ENCODE data around the gene CLSTN2. TPM values are rescaled to one million over a fixed set of nuclear protein-coding genes. Genes with fewer than 3 reads are reported as not detected.

Gene CLSTN2
- total and polyA plus RNA-seq, 2 experiments from 2014 or later, result 23.0 to 27.0 TPM

DNA sequence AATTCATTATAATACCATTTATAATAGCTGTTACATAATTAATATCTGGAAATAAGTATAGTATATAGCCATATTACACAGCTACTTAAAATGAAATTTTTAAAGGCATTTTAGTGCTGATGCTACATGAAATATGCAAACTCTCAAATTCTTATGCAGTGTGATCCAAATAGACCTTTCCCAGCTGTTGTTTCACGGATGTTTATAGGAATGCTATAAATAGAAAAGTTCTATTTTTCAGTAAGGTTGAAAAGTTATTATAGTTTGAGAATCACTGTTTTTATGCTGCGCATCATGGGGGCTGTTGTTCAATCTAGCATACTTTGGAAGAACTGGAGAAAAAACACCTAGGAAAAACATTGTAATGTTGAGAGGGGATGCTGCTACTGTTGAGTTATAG is 595.1 kb downstream of the CLSTN2 start:
- no peak overlapping the region for H2AFZ ChIP-seq
- no peak for TF ChIP-seq EZH2phosphoT487 (IDR thresholded peaks at IDR 0.05; ENCODE audit: low read depth, severe bottlenecking, unreplicated experiment)
- TF ChIP-seq, protein P1, sequence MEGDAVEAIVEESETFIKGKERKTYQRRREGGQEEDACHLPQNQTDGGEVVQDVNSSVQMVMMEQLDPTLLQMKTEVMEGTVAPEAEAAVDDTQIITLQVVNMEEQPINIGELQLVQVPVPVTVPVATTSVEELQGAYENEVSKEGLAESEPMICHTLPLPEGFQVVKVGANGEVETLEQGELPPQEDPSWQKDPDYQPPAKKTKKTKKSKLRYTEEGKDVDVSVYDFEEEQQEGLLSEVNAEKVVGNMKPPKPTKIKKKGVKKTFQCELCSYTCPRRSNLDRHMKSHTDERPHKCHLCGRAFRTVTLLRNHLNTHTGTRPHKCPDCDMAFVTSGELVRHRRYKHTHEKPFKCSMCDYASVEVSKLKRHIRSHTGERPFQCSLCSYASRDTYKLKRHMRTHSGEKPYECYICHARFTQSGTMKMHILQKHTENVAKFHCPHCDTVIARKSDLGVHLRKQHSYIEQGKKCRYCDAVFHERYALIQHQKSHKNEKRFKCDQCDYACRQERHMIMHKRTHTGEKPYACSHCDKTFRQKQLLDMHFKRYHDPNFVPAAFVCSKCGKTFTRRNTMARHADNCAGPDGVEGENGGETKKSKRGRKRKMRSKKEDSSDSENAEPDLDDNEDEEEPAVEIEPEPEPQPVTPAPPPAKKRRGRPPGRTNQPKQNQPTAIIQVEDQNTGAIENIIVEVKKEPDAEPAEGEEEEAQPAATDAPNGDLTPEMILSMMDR (IDR thresholded peaks at IDR 0.05; ENCODE audit: poor library complexity), result no peak
- TF ChIP-seq EZH2 (IDR thresholded peaks at IDR 0.05; ENCODE audit: borderline replicate concordance), result no peak
- no peak overlapping the region for H3K27ac ChIP-seq
- no peaks in the 10 kb centered on the region for H3K27me3 ChIP-seq
- no peak overlapping the region for H3K4me3 ChIP-seq
- no peaks in the 10 kb centered on the region for H3K9me3 ChIP-seq (ENCODE audit: low read depth)
- no peak overlapping the region for H3K4me2 ChIP-seq
- no peaks in the 10 kb centered on the region for H3K79me2 ChIP-seq
- WGBS (ENCODE audit: low lambda C conversion rate, missing lambda C conversion rate), result 88% methylated on average over 2 of the region's 2 CpGs
- no peaks in the 10 kb centered on the region for H4K20me1 ChIP-seq (ENCODE audit: insufficient read depth, poor library complexity, severe bottlenecking)
- no peaks in the 10 kb centered on the region for H3K9me2 ChIP-seq (replicated peaks; ENCODE audit: insufficient read depth)
- H3K4me1 ChIP-seq (ENCODE audit: insufficient read depth), result no peaks in the 10 kb centered on the region
- no peak for DNase-seq (ENCODE audit: low spot score)
- H3K36me3 ChIP-seq (replicated peaks; ENCODE audit: insufficient read depth, low read depth), result no peaks in the 10 kb centered on the region

GRCh38 chr3:140530603-140531002 is 595.6 kb downstream of the CLSTN2 start:
- H3K79me2 ChIP-seq, result no peaks in the 10 kb centered on the region
- H4K20me1 ChIP-seq (ENCODE audit: insufficient read depth, poor library complexity, severe bottlenecking), result no peaks in the 10 kb centered on the region
- no peak overlapping the region for H2AFZ ChIP-seq
- no peaks in the 10 kb centered on the region for H3K4me1 ChIP-seq (ENCODE audit: insufficient read depth)
- H3K4me3 ChIP-seq, result no peak overlapping the region
- no peak for DNase-seq (ENCODE audit: low spot score)
- H3K36me3 ChIP-seq (replicated peaks; ENCODE audit: insufficient read depth, low read depth), result no peaks in the 10 kb centered on the region
- H3K9me3 ChIP-seq (ENCODE audit: low read depth), result no peaks in the 10 kb centered on the region
- H3K4me2 ChIP-seq, result no peak overlapping the region
- no peak for TF ChIP-seq EZH2 (IDR thresholded peaks at IDR 0.05; ENCODE audit: borderline replicate concordance)
- H3K27me3 ChIP-seq, result no peaks in the 10 kb centered on the region
- no peak overlapping the region for H3K27ac ChIP-seq
- H3K9me2 ChIP-seq (replicated peaks; ENCODE audit: insufficient read depth), result no peaks in the 10 kb centered on the region
- WGBS (ENCODE audit: low lambda C conversion rate, missing lambda C conversion rate), result 95% methylated on average over 3 of the region's 3 CpGs

GRCh38 chr3:140532793-140533330 is 597.9 kb downstream of the CLSTN2 start:
- Histone ChIP-seq H2AFZ (no peak overlapping the region), H3K9me2 (replicated peaks; ENCODE audit: insufficient read depth) (no peaks in the 10 kb centered on the region), H3K4me3 (no peak overlapping the region), H4K20me1 (ENCODE audit: insufficient read depth, poor library complexity, severe bottlenecking) (no peaks in the 10 kb centered on the region), H3K4me2 (no peak overlapping the region), H3K79me2 (no peaks in the 10 kb centered on the region), H3K27me3 (no peaks in the 10 kb centered on the region), H3K27ac (no peak overlapping the region), H3K4me1 (ENCODE audit: insufficient read depth) (no peaks in the 10 kb centered on the region), H3K9me3 (ENCODE audit: low read depth) (no peaks in the 10 kb centered on the region), H3K36me3 (replicated peaks; ENCODE audit: insufficient read depth, low read depth) (no peaks in the 10 kb centered on the region)
- DNase-seq (ENCODE audit: low spot score), result no peak
- WGBS (ENCODE audit: low lambda C conversion rate, missing lambda C conversion rate), result 38% methylated on average over 2 of the region's 2 CpGs
- TF ChIP-seq, protein P1 (IDR thresholded peaks at IDR 0.05; ENCODE audit: poor library complexity), result no peak
- TF ChIP-seq EZH2phosphoT487 (IDR thresholded peaks at IDR 0.05; ENCODE audit: low read depth, severe bottlenecking, unreplicated experiment) (no peak), EZH2 (IDR thresholded peaks at IDR 0.05; ENCODE audit: borderline replicate concordance) (no peak)

DNA sequence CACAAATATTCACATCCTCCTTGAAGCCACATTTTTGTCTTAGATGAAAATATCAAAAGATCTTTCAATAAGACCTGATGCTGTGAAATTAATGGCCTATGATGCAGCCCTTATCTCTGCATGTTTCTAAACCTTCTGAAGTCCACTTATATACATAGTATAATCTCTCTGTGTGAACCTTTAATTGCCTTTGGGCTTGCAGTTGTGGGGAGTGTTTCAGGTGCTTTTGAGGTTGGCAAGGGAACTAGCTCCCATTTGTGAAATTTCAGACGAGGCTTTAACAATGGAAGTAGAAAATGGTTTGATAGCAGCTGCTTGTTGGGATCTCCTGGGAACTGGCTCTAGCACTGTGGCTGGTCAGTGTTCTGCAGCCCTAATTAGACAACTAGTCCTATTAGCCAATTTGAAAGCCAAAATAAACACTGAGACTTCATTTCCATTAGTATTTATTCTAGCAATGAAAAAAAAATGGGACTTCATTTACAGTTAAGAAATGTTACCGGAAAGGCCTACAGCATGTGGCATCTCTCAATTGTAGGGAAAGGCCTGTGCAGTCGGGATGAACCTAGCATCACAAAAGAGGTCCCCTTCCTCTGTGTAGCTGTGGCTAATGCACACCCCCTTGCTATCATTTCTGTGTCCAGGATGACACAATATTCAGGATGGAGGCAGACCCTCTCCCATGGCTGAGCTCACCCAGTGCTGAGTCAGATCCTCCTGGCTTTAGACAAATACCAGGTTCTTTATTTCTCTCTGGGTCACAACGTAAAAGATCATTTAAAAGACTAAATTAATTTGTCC is 602.1 kb downstream of the CLSTN2 start:
- Histone ChIP-seq H3K27me3 (no peaks in the 10 kb centered on the region), H3K36me3 (replicated peaks; ENCODE audit: insufficient read depth, low read depth) (no peaks in the 10 kb centered on the region), H3K4me3 (no peak overlapping the region), H2AFZ (no peak overlapping the region), H3K9me2 (replicated peaks; ENCODE audit: insufficient read depth) (no peaks in the 10 kb centered on the region), H3K27ac (no peak overlapping the region), H3K79me2 (no peaks in the 10 kb centered on the region), H3K4me1 (ENCODE audit: insufficient read depth) (no peaks in the 10 kb centered on the region), H3K4me2 (no peak overlapping the region), H3K9me3 (ENCODE audit: low read depth) (no peaks in the 10 kb centered on the region), H4K20me1 (ENCODE audit: insufficient read depth, poor library complexity, severe bottlenecking) (no peaks in the 10 kb centered on the region)
- no peak for DNase-seq (ENCODE audit: low spot score)
- WGBS (ENCODE audit: low lambda C conversion rate, missing lambda C conversion rate), result 87% methylated on average over 4 of the region's 4 CpGs
- TF ChIP-seq, protein P1 (IDR thresholded peaks at IDR 0.05; ENCODE audit: poor library complexity), result no peak
- TF ChIP-seq EZH2 (IDR thresholded peaks at IDR 0.05; ENCODE audit: borderline replicate concordance), result no peak
- no peak for TF ChIP-seq EZH2phosphoT487 (IDR thresholded peaks at IDR 0.05; ENCODE audit: low read depth, severe bottlenecking, unreplicated experiment)

Measured in hepatocyte (in vitro differentiated cells).